KOPT-K1 (cell line): ENCODE measurements around the gene SEMA3B.
"Not testable (repeated sequence)": the region's sequence is repeated elsewhere in the genome, so short reads cannot be mapped to it uniquely, and the experiment has no call there.

ENCODE experiments used
- H3K27ac ChIP-seq: fragments of 200-600 bp; sonication (generic); 2 replicates; pipeline ENCODE4 v1.5.1; 2016; ENCODE audit warnings: antibody characterized with exemption, mild to moderate bottlenecking, low read depth, low read length; ENCODE audit not compliant: poor library complexity, severe bottlenecking
- H3K36me3 ChIP-seq: fragments of 200-600 bp; sonication (generic); 2 replicates; pipeline ENCODE4 v1.5.1; 2017; ENCODE audit warnings: antibody characterized with exemption, mild to moderate bottlenecking, low read length, moderate library complexity; ENCODE audit not compliant: insufficient read depth
- H3K9me3 ChIP-seq: fragments of 200-600 bp; sonication (generic); 2 replicates; pipeline ENCODE4 v1.5.1; 2017; ENCODE audit warnings: antibody characterized with exemption, low read length, mild to moderate bottlenecking; ENCODE audit not compliant: insufficient read depth, poor library complexity, severe bottlenecking

SEMA3B gene

DNA sequence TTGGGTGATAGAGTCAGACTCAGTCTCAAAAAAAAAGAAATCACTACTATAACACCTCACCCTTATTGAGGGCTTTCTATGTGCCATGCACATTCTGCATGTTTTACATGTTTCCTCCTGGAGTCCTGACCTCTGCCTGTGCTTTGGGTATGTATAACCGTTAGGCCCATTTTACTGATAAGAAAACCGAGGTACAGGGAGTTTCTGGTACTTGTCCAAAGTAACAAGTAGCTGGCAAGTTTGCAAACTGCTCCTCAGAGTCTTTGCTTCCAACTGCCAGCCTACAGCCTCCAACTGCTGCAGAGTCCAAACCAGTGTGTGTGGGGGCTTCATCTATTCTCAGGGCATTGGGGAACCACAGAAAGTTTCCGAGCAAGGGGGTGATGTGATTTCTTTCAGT lies 36.6 kb upstream of the SEMA3B start:
- Histone ChIP-seq H3K9me3 (no peaks in the 10 kb centered on the region), H3K36me3 (no peaks in the 10 kb centered on the region), H3K27ac (no peak overlapping the region)

DNA sequence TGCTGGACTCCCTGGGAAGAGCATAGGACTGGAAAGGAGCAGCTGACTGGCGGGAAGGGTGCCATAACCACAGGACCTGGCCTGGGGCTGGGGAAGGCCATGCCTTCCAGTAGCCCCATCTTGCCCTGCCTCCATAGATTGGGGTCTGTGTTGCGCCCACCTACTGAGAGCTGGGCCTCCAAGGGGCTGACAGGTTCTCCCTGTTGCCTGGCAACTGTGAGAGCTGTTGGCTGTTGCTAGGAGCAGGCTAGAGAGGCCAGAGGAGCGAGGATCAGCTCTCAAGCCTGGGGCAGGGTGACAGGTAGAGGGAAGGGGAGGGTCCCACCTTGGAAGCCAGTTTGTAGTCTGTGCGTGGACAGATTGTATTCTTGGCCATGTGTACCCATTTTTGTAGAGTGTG lies 35.8 kb upstream of the SEMA3B start:
- Histone ChIP-seq H3K36me3 (no peaks in the 10 kb centered on the region), H3K9me3 (no peaks in the 10 kb centered on the region), H3K27ac (no peak overlapping the region)

DNA sequence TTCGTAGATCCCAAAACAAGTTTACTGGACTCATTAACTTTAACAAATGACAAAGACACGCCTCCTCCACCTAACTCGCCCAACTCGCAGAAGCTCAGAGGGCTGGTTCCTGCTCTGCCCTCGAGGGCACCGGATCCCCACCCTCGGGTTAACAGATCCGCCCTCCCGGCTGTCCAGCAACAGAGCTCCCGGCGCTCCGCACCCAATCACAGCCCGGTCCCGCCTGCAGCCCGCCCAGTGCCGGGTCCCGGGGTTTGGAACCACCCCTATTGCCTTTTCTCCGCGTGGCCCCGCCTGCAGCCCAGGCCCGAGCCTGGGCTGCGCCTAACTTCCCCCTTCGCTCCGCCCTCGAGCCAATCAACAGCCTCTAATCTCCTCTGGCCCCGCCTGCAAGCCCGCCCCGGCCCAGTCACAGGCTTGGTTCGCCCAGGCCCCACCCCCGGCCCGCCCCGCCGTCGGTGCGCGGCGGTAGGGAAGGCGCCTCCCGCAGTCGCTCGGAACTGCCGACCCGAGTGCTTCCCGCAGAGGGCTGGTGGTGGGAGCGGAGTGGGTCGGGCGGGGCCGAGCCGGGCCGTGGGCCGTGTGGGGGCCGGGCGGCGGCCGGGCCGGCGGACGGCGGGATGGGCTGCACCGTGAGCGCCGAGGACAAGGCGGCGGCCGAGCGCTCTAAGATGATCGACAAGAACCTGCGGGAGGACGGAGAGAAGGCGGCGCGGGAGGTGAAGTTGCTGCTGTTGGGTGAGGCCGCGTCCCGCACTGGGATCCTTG lies 33.0 kb upstream of the SEMA3B start, which contains the start of gene GNAI2:
TSS of gene GNAI2 (plus strand) at position 489 of the 768 bp plus-strand sequence. CDS start at position 621, 132 bp downstream.
- H3K9me3 ChIP-seq = no peaks in the 10 kb centered on the region
- H3K36me3 ChIP-seq = peaks cover 23% of the 10 kb centered on the region
- peak within 1 kb of the TSS; percentile 91 for H3K27ac ChIP-seq

DNA sequence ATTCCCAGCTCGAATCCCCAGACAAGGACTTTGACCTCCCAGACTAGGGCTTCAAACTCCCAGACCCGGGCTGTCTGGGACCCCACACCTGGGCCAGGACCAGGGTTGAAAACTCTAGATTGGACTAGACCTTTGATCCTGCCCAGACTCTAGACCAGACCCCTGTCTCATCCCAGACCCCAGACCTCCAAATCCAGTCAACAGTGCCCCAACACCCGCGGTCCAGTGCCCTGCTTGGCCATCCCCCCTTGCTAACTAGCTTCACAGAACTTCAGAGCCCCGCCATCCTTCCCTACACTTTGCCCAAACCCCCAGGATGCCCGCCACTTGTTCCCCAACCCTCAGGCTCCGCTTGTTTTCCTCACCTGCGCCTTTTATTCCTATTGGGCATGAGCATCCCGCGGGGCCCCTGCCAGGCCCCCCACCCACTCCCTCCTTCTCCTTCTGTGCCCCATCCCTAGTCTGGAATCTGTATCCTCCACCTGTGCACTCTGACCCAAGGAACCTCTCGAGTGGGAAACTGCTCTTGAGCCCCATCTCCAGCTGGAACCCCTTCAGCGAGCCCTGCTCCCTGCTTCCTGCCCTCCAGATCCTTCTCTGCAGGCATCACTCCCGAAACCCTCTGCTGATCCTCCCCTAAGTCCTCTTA lies 32.3 kb upstream of the SEMA3B start:
- H3K27ac ChIP-seq = peak overlapping the region; percentile 91
- peaks cover 30% of the 10 kb centered on the region for H3K36me3 ChIP-seq

DNA sequence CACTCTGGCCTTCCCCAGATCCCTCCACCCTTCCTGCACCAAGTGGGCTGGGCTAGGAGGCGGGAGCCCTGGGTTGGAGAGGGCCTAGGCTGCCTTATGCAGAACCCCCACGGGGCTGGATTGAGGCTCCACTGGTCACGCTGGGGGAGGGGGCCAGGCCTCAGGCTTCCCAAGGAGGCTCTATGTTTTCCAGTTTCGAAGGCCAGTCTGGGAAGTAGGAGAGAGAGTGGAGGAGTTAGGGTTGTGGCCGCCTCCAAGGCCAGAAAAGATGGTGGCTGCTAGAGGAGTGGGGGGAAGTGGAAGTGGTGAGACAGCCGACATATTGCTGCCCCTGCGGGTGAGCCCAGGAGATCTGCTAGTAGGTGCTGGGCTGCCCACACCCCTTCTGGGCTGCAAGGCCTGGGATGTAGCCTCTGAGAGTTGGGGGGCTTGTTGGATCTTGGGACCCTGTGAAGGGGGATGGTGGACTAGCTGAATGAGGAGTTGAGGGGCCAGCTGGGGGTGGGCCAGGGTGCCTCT lies 31.8 kb upstream of the SEMA3B start:
- H3K36me3 ChIP-seq = peaks cover 34% of the 10 kb centered on the region
- no peaks in the 10 kb centered on the region for H3K9me3 ChIP-seq
- H3K27ac ChIP-seq = peak overlapping the region; percentile 91

More for the DNA sequence above, 32.3 kb upstream of the SEMA3B start:
- no peaks in the 10 kb centered on the region for H3K9me3 ChIP-seq

DNA sequence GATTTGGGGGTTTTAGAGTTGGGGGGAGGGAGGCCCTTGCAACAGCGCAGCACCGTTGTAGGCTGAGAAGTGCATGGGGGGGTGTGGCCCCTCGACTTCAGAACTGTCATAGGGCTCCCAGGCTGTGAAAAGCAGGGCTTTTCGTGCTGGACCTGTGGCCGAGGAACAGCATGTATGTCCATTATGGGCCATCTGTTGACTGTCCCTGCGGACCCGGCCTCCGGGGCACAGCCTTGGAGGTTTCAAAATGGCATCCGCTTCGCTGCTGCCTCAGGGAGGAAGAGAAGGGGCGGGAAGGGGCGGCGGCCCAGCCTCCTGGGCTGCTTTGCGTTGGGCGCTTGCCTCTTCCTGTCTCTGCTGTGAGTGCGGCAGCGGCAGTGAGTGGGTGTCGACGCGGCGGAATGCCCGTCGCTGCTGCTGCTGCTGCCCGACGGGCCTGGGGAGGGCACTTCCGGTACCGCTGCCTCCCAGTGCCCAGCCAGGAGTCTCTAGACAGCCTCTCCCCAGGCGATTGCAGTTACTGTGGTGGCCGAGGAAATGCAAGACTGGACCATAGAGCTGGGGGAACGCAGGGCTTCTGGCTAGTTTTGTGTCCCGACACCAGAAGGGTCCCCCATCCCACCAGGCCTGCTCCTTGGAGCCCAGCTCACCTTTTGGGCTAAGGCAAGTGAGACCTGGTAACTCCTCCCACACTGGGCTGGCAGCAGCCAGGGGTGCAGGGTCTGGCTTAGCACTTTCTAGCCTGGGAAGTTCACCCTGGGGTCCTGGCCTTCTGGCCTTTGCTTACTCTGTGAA lies 31.0 kb upstream of the SEMA3B start:
- H3K27ac ChIP-seq = peak overlapping the region; percentile 91
- peaks cover 42% of the 10 kb centered on the region for H3K36me3 ChIP-seq
- no peaks in the 10 kb centered on the region for H3K9me3 ChIP-seq

DNA sequence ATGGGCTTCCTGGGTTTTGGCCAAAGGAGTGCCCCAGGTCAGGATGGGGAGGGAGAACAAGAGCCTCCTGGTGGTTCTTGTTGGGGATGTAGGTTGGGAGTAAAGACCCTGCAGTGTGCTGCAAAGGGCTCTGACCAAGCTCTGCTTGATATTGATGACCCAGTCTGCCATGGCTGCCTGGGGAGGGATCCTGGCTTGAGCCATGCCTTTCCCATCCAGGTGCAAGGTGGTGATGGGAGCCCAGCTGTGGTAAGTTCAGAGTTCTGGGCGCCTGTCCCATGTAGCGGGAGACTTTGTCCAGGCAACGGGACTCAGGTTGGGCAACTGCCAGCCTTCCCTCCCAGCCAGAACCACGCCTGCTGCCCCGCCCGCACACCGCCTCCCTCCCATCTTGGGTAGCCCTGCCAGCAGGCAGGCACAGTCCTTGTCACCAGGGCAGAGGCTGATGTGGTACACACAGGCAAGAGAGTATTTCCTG lies 30.4 kb upstream of the SEMA3B start:
- H3K9me3 ChIP-seq = no peaks in the 10 kb centered on the region
- peaks cover 48% of the 10 kb centered on the region for H3K36me3 ChIP-seq
- peak overlapping the region; percentile 91 for H3K27ac ChIP-seq

DNA sequence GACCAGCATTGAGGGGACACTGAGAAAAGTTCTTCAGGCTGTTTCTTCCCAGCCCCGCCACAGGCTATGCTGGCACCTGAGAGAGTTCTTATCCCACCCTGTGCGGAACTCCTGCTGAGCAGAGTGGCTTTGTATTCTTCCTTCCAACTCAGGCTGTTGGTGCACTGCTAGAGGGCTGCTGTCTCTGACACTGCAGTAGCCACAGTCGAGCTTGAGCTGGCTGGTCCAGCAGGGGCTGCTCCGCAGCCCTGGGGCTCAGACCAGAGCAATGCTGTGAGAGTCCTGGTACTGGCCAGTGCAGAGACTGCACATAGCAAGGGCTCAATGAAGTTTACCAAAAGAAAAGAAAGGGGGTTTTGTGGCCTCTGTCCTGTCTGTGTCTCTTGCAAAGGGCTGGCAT lies 29.3 kb upstream of the SEMA3B start:
- Histone ChIP-seq H3K9me3 (no peaks in the 10 kb centered on the region), H3K36me3 (peaks cover 56% of the 10 kb centered on the region), H3K27ac (no peak overlapping the region)

DNA sequence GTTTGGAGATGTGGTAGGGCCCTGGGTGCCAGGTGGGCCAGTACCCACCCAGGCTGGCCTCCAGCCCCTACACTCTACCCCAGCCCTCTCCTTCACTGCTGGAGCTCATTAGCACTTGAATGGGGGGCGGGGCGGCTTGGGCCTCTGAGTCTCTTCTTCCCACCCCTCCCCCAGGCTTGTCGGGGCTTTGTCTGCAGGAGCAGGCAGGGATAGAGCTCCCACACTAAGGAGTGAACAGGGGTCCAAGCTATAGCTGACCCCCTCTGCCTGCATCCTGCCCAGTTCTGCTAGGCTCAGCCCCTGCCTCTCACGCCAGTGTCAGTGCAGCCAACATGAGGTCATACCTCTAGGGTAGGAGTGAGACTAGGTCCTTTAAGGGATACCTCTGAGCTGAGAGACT lies 27.8 kb upstream of the SEMA3B start:
- H3K36me3 ChIP-seq = peaks cover 57% of the 10 kb centered on the region
- H3K27ac ChIP-seq = peak overlapping the region; percentile 7
- no peaks in the 10 kb centered on the region for H3K9me3 ChIP-seq

DNA sequence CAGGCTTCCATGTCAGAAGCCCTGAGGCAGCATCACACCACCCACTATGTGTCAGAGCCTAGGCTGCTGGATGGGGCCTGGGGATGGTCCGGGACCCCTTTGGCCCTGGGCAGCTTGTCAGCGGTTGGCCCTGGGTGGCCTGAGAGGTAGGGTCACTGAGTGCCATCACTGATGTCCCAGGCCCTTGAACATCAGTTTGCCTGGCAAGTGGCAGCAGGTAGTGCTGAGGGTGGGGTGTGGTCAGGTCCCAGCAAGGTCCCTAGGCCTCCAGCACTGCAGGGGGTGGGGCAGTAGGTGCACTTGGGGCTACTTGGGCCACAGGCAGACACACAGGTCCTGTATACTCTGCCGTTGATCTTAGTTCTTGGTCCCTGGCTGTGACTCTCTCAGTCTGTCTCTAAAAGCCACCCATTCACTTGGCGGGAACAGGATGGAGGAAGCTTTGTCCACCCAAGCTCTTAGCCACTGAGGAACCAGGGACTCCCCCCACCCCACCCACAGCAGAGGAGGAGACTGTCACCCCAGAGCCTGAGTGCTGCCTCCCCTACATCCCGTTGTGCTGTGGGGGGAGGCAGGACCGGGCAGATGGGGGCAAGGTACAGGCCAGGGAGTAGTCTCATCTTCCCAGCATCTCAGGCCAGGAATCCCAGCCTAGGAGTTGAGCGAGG lies 27.1 kb upstream of the SEMA3B start:
- Histone ChIP-seq H3K36me3 (peaks cover 57% of the 10 kb centered on the region), H3K27ac (peak overlapping the region; percentile 36), H3K9me3 (no peaks in the 10 kb centered on the region)

DNA sequence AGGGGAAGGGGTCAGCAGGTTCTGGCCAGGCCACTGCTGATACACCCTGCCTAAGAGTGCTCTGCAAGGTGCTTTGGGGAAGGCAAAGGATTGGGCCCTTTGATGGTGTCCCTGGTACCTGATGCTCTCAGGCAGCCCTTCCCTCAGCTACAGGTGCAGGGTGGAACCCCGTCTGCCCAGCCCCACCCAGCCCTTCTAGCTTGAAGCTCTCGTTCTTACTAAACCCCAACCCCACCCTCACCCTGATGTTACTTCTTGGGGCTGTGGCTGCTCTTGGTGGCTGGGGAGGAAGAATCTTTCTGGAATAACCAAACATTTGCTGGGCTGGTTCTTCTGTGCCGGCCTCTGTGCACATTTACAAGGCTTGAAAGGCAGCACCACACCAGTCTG lies 26.6 kb upstream of the SEMA3B start:
- H3K36me3 ChIP-seq = peaks cover 61% of the 10 kb centered on the region
- H3K27ac ChIP-seq = peak overlapping the region; percentile 36

DNA sequence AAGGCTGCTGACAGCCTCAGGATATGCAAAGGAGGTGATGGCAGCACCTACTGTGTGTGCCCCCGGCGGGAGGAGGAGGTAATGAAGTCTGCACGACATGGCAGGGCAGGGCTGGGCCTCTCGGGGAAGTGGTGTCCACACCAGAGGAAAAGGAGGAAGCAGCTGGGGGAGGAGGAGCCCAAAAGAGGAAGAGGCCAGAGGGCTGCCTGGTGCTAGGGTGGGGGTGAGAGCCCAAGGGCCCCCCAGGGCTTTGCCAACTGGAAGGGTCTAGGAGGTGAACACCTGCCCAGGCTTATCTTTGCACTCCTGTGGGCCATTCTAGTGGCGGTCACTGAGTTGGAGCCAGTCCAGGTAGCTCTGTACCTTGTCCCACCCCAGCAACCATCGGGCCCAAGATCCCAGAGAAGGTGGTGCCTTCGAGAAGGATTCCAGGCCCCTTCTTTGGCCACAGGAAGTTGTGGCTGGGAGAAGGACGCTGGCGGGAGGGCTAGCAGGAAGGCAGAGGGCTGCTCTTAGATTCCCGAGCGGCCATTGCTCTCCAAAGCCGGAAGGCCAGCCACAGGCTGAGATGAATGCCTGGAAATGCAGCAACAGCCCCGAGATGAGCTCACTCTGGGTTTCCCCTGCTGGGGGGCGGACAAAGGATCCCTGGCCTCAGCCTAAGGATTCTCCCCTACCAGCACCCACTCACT lies 25.9 kb upstream of the SEMA3B start:
- peaks cover 67% of the 10 kb centered on the region for H3K36me3 ChIP-seq
- peak overlapping the region; percentile 36 for H3K27ac ChIP-seq
- no peaks in the 10 kb centered on the region for H3K9me3 ChIP-seq

More for the DNA sequence above, 26.6 kb upstream of the SEMA3B start:
- no peaks in the 10 kb centered on the region for H3K9me3 ChIP-seq

DNA sequence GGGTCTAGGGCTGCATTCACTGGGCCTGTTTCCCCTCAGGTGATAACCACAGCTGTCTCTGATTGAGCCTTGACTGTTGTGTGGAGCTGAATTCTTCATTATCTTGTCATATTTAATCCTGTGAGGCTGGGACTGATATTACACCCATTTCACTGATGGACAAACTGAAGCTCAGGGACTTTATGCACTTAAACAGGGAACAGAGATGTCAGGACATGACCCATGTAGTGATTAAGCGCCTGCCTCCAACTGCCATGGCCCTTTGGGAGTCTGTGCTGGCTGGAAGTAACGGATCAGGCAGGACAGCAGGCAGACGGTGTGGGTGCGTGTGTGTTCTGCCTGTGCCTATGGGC lies 25.4 kb upstream of the SEMA3B start:
- Histone ChIP-seq H3K9me3 (no peaks in the 10 kb centered on the region), H3K27ac (peak overlapping the region; percentile 36), H3K36me3 (peaks cover 72% of the 10 kb centered on the region)

DNA sequence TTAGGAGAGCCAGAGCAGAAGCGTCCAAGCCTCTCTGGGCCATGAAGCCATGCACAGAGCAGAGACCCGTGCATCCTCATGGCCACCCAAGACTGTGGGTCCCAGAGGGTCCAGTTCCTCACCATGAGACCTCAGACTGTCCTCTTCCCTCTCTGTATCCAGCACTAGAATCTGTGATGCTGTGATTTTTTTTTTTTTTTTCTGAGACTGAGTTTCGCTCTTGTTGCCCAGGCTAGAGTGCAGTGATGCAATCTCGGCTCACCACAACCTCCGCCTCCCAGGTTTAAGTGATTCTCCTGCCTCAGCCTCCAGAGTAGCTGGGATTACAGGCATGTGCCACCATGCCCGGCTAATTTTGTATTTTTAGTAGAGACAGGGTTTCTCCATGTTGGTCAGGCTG lies 24.1 kb upstream of the SEMA3B start:
- peaks cover 73% of the 10 kb centered on the region for H3K36me3 ChIP-seq
- H3K9me3 ChIP-seq = not testable (repeated sequence)
- peak overlapping the region; percentile 7 for H3K27ac ChIP-seq
